Right renal pelvis (tissue), 4 donors: ENCODE measurements around the gene TIGD1. TPM values are rescaled to one million over a fixed set of nuclear protein-coding genes. Genes with fewer than 3 reads are reported as not detected.
"Not testable (repeated sequence)": the region's sequence is repeated elsewhere in the genome, so short reads cannot be mapped to it uniquely, and the experiment has no call there.

ENCODE experiments used
- DNase-seq, 4 donors: peaks; one replicate each; pipeline ENCODE4 v3.0.0-alpha.2; 2013; ENCODE audit warnings: low read depth in 4 of 4, low spot score in 3 of 4, missing footprints in 1 of 4
- polyA plus RNA-seq, 4 donors: library from polyadenylated mRNA; unstranded; fragments of 120-200 nt; gene quantifications; one replicate each; pipeline ENCODE4 v1.2.1, GENCODE V29; 2013; ENCODE audit not compliant: insufficient read length in 4 of 4

TIGD1 gene
- polyA plus RNA-seq, 4 donors = 10.9 to 14.4 (median 13.8) TPM

GRCh38 chr2:232571026-232571474 lies 20.7 kb upstream of the TIGD1 start:
- no peak for DNase-seq

- DNase-seq = not testable (repeated sequence)
Measured at GRCh38 chr2:232570481-232570880, 20.1 kb upstream of the TIGD1 start.

- DNase-seq = no peak
Measured at GRCh38 chr2:232569541-232569940, 19.2 kb upstream of the TIGD1 start.

GRCh38 chr2:232568161-232568560 lies 17.8 kb upstream of the TIGD1 start:
- DNase-seq = no peak

- DNase-seq = no peak
Measured at GRCh38 chr2:232567721-232568120, 17.4 kb upstream of the TIGD1 start.

GRCh38 chr2:232563580-232563979 lies 13.2 kb upstream of the TIGD1 start:
- no peak for DNase-seq

- DNase-seq = no peak
Measured at GRCh38 chr2:232562515-232563151, 12.3 kb upstream of the TIGD1 start.

GRCh38 chr2:232556426-232556825 lies 6.1 kb upstream of the TIGD1 start:
- DNase-seq = no peak

- DNase-seq = no peak
Measured at GRCh38 chr2:232551776-232552175, 1.4 kb upstream of the TIGD1 start.

- DNase-seq = no peak
Measured at GRCh38 chr2:232551250-232551638, 887 bp upstream of the TIGD1 start.

GRCh38 chr2:232549655-232550353 lies 553 bp downstream of the TIGD1 start:
- DNase-seq = no peak

GRCh38 chr2:232547991-232548390 lies 2.4 kb downstream of the TIGD1 start:
- DNase-seq = no peak

- DNase-seq = no peak
Measured at GRCh38 chr2:232545511-232546375, 4.6 kb downstream of the TIGD1 start.

- no peak for DNase-seq
Measured at GRCh38 chr2:232544674-232545073, 5.7 kb downstream of the TIGD1 start.

GRCh38 chr2:232543928-232544631 lies 6.3 kb downstream of the TIGD1 start:
- DNase-seq = no peak

- no peak for DNase-seq
Measured at GRCh38 chr2:232543491-232543890, 6.9 kb downstream of the TIGD1 start.

GRCh38 chr2:232542715-232543467 lies 7.5 kb downstream of the TIGD1 start:
- no peak for DNase-seq

GRCh38 chr2:232541961-232542714 lies 8.2 kb downstream of the TIGD1 start:
- DNase-seq = no peak

GRCh38 chr2:232541195-232541960 lies 9.0 kb downstream of the TIGD1 start:
- no peak for DNase-seq
